Panc1 (cell line): ENCODE measurements around the gene HES3.

Source experiments
- POLR2AphosphoS5 ChIP-seq: IDR thresholded peaks from 2 replicates; pipeline ENCODE4 v1.6.1; 2012; ENCODE audit warnings: mild to moderate bottlenecking, low read depth, low read length, moderate library complexity
- SIN3A ChIP-seq: IDR thresholded peaks from 2 replicates; pipeline ENCODE4 v1.6.1; 2012; ENCODE audit warnings: low read depth, mild to moderate bottlenecking, low read length, moderate library complexity, borderline replicate concordance; ENCODE audit not compliant: insufficient read depth
- TCF7L2 ChIP-seq: IDR thresholded peaks from 2 replicates; pipeline ENCODE4 v1.6.1; 2011; ENCODE audit warnings: mild to moderate bottlenecking, low read depth, low read length, inconsistent platforms
- TF ChIP-seq, protein P1 (sequence below), 2 experiments: IDR thresholded peaks; 2 replicates each; pipeline ENCODE4 v1.6.1; 2011 to 2012; ENCODE audit warnings: low read depth in 2 of 2, control low read depth in 1 of 2, low read length in 1 of 2, mild to moderate bottlenecking in 1 of 2, moderate library complexity in 1 of 2; ENCODE audit not compliant: insufficient read depth in 1 of 2
- TF ChIP-seq, protein P2 (sequence below): fragments of 450-650 bp; IDR thresholded peaks from 2 replicates; pipeline ENCODE4 v1.5.1; 2017; ENCODE audit warnings: mild to moderate bottlenecking

DNA sequence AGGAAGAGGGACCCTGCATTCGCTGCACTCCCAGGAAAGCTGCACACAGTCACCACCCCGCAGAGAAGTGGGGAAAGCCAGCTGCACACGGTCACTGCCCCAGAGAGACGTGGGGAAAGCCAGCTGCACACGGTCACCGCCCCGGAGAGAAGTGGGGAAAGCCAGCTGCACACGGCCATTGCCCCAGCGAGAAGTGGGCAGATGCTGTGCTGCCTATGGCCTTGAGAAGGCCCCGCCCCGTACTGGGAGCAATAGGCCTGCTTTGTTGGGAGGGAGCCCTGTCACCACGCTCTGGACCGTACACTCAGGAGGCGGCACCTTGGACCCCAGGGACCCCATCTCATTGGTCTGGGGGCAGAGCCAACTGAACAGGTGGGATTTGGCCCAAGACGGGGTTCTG is 21.2 kb downstream of the HES3 start:
- TF ChIP-seq, protein P1, sequence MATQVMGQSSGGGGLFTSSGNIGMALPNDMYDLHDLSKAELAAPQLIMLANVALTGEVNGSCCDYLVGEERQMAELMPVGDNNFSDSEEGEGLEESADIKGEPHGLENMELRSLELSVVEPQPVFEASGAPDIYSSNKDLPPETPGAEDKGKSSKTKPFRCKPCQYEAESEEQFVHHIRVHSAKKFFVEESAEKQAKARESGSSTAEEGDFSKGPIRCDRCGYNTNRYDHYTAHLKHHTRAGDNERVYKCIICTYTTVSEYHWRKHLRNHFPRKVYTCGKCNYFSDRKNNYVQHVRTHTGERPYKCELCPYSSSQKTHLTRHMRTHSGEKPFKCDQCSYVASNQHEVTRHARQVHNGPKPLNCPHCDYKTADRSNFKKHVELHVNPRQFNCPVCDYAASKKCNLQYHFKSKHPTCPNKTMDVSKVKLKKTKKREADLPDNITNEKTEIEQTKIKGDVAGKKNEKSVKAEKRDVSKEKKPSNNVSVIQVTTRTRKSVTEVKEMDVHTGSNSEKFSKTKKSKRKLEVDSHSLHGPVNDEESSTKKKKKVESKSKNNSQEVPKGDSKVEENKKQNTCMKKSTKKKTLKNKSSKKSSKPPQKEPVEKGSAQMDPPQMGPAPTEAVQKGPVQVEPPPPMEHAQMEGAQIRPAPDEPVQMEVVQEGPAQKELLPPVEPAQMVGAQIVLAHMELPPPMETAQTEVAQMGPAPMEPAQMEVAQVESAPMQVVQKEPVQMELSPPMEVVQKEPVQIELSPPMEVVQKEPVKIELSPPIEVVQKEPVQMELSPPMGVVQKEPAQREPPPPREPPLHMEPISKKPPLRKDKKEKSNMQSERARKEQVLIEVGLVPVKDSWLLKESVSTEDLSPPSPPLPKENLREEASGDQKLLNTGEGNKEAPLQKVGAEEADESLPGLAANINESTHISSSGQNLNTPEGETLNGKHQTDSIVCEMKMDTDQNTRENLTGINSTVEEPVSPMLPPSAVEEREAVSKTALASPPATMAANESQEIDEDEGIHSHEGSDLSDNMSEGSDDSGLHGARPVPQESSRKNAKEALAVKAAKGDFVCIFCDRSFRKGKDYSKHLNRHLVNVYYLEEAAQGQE (IDR thresholded peaks at IDR 0.05; ENCODE audit: insufficient read depth in 1 of 2, low read depth in 2 of 2, low read length in 1 of 2) = no peak
- TF ChIP-seq, protein P2, sequence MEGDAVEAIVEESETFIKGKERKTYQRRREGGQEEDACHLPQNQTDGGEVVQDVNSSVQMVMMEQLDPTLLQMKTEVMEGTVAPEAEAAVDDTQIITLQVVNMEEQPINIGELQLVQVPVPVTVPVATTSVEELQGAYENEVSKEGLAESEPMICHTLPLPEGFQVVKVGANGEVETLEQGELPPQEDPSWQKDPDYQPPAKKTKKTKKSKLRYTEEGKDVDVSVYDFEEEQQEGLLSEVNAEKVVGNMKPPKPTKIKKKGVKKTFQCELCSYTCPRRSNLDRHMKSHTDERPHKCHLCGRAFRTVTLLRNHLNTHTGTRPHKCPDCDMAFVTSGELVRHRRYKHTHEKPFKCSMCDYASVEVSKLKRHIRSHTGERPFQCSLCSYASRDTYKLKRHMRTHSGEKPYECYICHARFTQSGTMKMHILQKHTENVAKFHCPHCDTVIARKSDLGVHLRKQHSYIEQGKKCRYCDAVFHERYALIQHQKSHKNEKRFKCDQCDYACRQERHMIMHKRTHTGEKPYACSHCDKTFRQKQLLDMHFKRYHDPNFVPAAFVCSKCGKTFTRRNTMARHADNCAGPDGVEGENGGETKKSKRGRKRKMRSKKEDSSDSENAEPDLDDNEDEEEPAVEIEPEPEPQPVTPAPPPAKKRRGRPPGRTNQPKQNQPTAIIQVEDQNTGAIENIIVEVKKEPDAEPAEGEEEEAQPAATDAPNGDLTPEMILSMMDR = no peak
- TF ChIP-seq SIN3A = no peak
- TF ChIP-seq POLR2AphosphoS5 = no peak
- no peak for TF ChIP-seq TCF7L2
